PC-9 (cell line): ENCODE results near the gene CPLANE1.

Experiments used
- CTCF ChIP-seq: fragments of 200-600 bp; sonication (generic); conservative IDR thresholded peaks from 2 replicates; pipeline ENCODE4 v1.6.1; 2017; ENCODE audit warnings: mixed run types, antibody characterized with exemption, mild to moderate bottlenecking, moderate library complexity
- EZH2 ChIP-seq: fragments of 200-600 bp; sonication (generic); IDR thresholded peaks from 2 replicates; pipeline ENCODE4 v1.8.0; 2017; ENCODE audit warnings: antibody characterized with exemption, low read depth

- no peak for TF ChIP-seq EZH2
- no peak; the same call in 1 of the 2 replicates for TF ChIP-seq CTCF
These were observed at the start of gene CPLANE1 for GRCh38 chr5:37248970-37249814.
